Measurements from ENCODE around the gene ABAT.

Gene ABAT

GRCh38 chr16:8674413-8675022 lies at the start of gene ABAT:
ABAT (plus strand) TSS chr16:8674617; CDS start chr16:8735740, 61,123 bp downstream.
- DNase-seq (ENCODE audit: low read depth) = peak; percentile 81

GRCh38 chr16:8625491-8626087 lies 48.8 kb upstream of the ABAT start:
- DNase-seq (ENCODE audit: low read depth) = no peak

- DNase-seq (ENCODE audit: low read depth) = no peak
These were observed 47.5 kb upstream of the ABAT start for GRCh38 chr16:8626946-8627345.

- no peak for DNase-seq (ENCODE audit: low read depth)
These were observed 47.0 kb upstream of the ABAT start for GRCh38 chr16:8627456-8627855.

GRCh38 chr16:8628981-8629725 lies 45.3 kb upstream of the ABAT start:
- DNase-seq (ENCODE audit: low read depth) = no peak

- no peak for DNase-seq (ENCODE audit: low read depth)
These were observed 44.0 kb upstream of the ABAT start for GRCh38 chr16:8630255-8630953.

- peak; percentile 17 for DNase-seq (ENCODE audit: low read depth)
These were observed 43.0 kb upstream of the ABAT start for GRCh38 chr16:8631373-8631772.

- DNase-seq (ENCODE audit: low read depth) = no peak
These were observed 42.5 kb upstream of the ABAT start for GRCh38 chr16:8631818-8632465.

- no peak for DNase-seq (ENCODE audit: low read depth)
These were observed 41.7 kb upstream of the ABAT start for GRCh38 chr16:8632675-8633182.

GRCh38 chr16:8634991-8635736 lies 39.3 kb upstream of the ABAT start:
- DNase-seq (ENCODE audit: low read depth) = peak; percentile 45

- no peak for DNase-seq (ENCODE audit: low read depth)
These were observed 34.7 kb upstream of the ABAT start for GRCh38 chr16:8639694-8640093.

- no peak for DNase-seq (ENCODE audit: low read depth)
These were observed 32.7 kb upstream of the ABAT start for GRCh38 chr16:8641671-8642070.

GRCh38 chr16:8642146-8642545 lies 32.3 kb upstream of the ABAT start:
- no peak for DNase-seq (ENCODE audit: low read depth)

GRCh38 chr16:8644211-8645140 lies 29.9 kb upstream of the ABAT start:
- no peak for DNase-seq (ENCODE audit: low read depth)

GRCh38 chr16:8645141-8645521 lies 29.3 kb upstream of the ABAT start:
- no peak for DNase-seq (ENCODE audit: low read depth)

GRCh38 chr16:8645831-8646230 lies 28.6 kb upstream of the ABAT start:
- DNase-seq (ENCODE audit: low read depth) = no peak

- DNase-seq (ENCODE audit: low read depth) = no peak
These were observed 27.9 kb upstream of the ABAT start for GRCh38 chr16:8646326-8647053.

- no peak for DNase-seq (ENCODE audit: low read depth)
These were observed 26.6 kb upstream of the ABAT start for GRCh38 chr16:8647721-8648318.

- DNase-seq (ENCODE audit: low read depth) = no peak
These were observed 25.5 kb upstream of the ABAT start for GRCh38 chr16:8648877-8649276.
